ENCODE results near the gene MMP2.

Gene MMP2

GRCh38 chr16:55469821-55470532, 9.0 kb upstream of the MMP2 start:
- no peak for DNase-seq

GRCh38 chr16:55470533-55471371, 8.2 kb upstream of the MMP2 start:
- DNase-seq: no peak

- no peak for DNase-seq
Observed at GRCh38 chr16:55471448-55472097, 7.4 kb upstream of the MMP2 start.

- DNase-seq: no peak
Observed at GRCh38 chr16:55473587-55473986, 5.4 kb upstream of the MMP2 start.

DNA sequence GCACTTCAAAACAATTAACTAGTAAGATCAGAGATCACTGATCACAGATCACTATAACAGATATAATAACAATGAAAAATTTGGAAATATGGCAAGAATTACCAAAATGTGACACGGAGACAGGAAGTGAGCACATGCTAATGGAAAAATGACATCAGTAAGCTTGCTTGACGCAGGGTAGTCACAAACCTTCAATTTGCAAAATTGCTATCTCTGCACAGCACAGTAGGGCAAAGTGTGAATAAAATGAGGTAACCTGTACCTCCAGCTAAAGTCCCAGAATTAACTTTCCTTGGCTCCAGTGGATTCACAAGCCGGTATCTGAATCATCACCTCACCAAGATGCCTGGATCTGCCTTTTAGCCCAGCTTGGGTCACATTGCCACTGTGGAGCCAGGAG, 4.2 kb upstream of the MMP2 start:
- no peak for DNase-seq

- no peak for DNase-seq
Observed at GRCh38 chr16:55475919-55476318, 3.1 kb upstream of the MMP2 start.

GRCh38 chr16:55476625-55477533, 2.1 kb upstream of the MMP2 start:
- no peak for DNase-seq

DNA sequence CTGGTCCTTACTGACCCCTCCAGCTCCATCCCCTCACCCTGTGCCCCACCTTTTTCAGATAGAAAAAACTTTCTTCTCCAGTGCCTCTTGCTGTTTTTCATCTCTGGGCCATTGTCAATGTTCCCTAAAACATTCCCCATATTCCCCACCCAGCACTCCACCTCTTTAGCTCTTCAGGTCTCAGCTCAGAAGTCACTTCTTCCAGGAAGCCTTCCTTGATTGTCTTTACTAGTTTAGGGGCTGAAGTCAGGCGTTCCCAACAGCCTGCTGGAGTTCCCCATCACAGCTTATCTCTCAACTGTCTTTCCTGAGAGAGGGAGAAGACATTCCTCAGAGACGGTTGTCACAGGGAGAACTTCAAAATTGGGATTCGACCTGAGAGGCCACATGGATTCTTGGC, 1.3 kb upstream of the MMP2 start:
- DNase-seq: no peak

GRCh38 chr16:55479430-55480140, 587 bp downstream of the MMP2 start:
- no peak for DNase-seq

- no peak for DNase-seq
Observed at GRCh38 chr16:55480228-55480655, 1.2 kb downstream of the MMP2 start.

- DNase-seq: no peak
Observed at GRCh38 chr16:55481023-55481422, 2.0 kb downstream of the MMP2 start.

- DNase-seq: no peak
Observed at GRCh38 chr16:55482056-55482455, 3.1 kb downstream of the MMP2 start.

GRCh38 chr16:55487048-55487803, 8.2 kb downstream of the MMP2 start:
- DNase-seq: no peak

GRCh38 chr16:55488306-55488705, 9.3 kb downstream of the MMP2 start:
- DNase-seq: no peak

DNA sequence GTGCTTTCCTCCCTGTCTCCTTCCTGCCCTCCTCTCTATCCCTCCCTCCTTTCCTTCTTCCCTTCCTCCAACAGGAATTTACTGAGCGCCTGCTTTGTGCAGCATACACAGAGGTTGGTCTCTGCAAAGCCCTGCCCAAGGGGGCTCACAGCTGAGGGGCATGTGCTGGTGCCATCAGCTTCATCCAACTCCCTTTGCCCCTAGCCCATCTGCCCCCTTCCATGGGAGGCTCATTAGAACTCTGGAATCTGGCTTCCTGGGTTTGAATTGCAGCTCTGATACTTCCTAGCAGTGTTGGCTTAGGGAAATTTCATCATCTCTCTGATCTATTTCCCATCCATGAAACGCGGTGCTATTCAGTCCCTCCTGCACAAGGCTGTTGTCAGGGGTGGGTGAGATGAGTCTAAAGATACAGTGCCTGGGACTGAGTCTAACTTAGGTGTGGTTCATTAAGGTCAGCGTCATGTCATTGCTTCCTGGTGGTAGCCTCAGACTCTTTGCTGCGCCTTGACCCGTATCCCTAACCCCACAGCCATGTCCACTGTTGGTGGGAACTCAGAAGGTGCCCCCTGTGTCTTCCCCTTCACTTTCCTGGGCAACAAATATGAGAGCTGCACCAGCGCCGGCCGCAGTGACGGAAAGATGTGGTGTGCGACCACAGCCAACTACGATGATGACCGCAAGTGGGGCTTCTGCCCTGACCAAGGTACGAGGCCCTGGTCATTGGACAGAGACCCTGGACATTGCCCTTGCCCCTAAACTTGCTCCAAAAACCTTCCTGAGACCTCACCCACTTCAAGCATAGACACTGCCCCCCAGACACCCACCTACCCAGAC, 10.3 kb downstream of the MMP2 start:
- no peak for DNase-seq

- no peak for DNase-seq
Observed at GRCh38 chr16:55489956-55490265, 10.9 kb downstream of the MMP2 start.

- DNase-seq: no peak
Observed at GRCh38 chr16:55490301-55490700, 11.3 kb downstream of the MMP2 start.

DNA sequence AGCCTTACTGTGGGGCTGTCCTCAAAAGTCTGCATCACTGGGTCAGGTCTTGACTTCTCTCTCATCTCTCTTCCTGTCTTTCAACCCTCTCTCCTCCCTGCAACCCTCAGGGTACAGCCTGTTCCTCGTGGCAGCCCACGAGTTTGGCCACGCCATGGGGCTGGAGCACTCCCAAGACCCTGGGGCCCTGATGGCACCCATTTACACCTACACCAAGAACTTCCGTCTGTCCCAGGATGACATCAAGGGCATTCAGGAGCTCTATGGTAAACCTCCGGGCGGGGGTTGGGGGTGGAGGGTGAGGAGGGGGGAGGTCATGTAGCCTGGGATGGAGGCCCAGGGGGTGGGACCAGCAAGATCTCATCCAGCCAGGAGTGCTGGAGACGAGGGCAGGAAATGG, 12.7 kb downstream of the MMP2 start:
- no peak for DNase-seq

- DNase-seq: no peak
Observed at GRCh38 chr16:55492756-55493380, 13.9 kb downstream of the MMP2 start.

GRCh38 chr16:55494994-55495421, 16.0 kb downstream of the MMP2 start:
- DNase-seq: no peak
